C4-2B (cell line): ENCODE results near the gene PCED1B.

Experiments
- CTCF ChIP-seq: fragments of 450-650 bp; conservative IDR thresholded peaks from 2 replicates; pipeline ENCODE4 v1.5.1; 2017; ENCODE audit warnings: mild to moderate bottlenecking
- ZFX ChIP-seq: fragments of 450-650 bp; IDR thresholded peaks from 2 replicates; pipeline ENCODE4 v1.6.1; 2017

- TF ChIP-seq CTCF (no peak), ZFX (no peak)
Observed at GRCh38 chr12:47091009-47091408, 11.6 kb downstream of the PCED1B start.
